Smooth muscle cell (in vitro differentiated cells): ENCODE measurements around the gene LLGL1. TPM values are rescaled to one million over a fixed set of nuclear protein-coding genes. Genes with fewer than 3 reads are reported as not detected.

Source experiments
- DNase-seq: peaks from one replicate; lab custom pipeline; 2025; ENCODE audit not compliant: unreplicated experiment; lab: John Stamatoyannopoulos, UW
- H2AFZ ChIP-seq: fragments of 200-600 bp; sonication (generic); 2 replicates; pipeline ENCODE4 v1.6.0; 2016; ENCODE audit warnings: antibody characterized with exemption, low read depth, mild to moderate bottlenecking
- H3F3A ChIP-seq: fragments of 200-600 bp; sonication (generic); 2 replicates; pipeline ENCODE4 v1.6.0; 2017; ENCODE audit warnings: antibody characterized with exemption, low read depth
- H3K27ac ChIP-seq: fragments of 200-600 bp; sonication (generic); 2 replicates; pipeline ENCODE4 v1.5.1; 2016; ENCODE audit warnings: low read depth, mild to moderate bottlenecking
- H3K27me3 ChIP-seq: fragments of 200-600 bp; sonication (generic); 2 replicates; pipeline ENCODE4 v1.6.1; 2016; ENCODE audit warnings: low read depth, mild to moderate bottlenecking
- H3K36me3 ChIP-seq: fragments of 200-600 bp; sonication (generic); 2 replicates; pipeline ENCODE4 v1.5.1; 2016; ENCODE audit warnings: low read depth
- H3K4me1 ChIP-seq: fragments of 200-600 bp; sonication (generic); 2 replicates; pipeline ENCODE4 v1.5.1; 2016; ENCODE audit warnings: low read depth
- H3K4me2 ChIP-seq: fragments of 200-600 bp; sonication (generic); 2 replicates; pipeline ENCODE4 v1.6.0; 2016; ENCODE audit warnings: mild to moderate bottlenecking
- H3K4me3 ChIP-seq: fragments of 200-600 bp; sonication (generic); 2 replicates; pipeline ENCODE4 v1.5.1; 2016; ENCODE audit warnings: mild to moderate bottlenecking
- H3K79me2 ChIP-seq: fragments of 200-600 bp; sonication (generic); 2 replicates; pipeline ENCODE4 v1.6.0; 2016; ENCODE audit warnings: low read depth, mild to moderate bottlenecking
- H3K9ac ChIP-seq: fragments of 200-600 bp; sonication (generic); 2 replicates; pipeline ENCODE4 v1.6.0; 2016; ENCODE audit warnings: low read depth
- H3K9me3 ChIP-seq: fragments of 200-600 bp; sonication (generic); replicated peaks from 2 replicates; pipeline ENCODE4 v1.5.1; 2016; ENCODE audit warnings: low read depth
- H4K20me1 ChIP-seq: fragments of 200-600 bp; sonication (generic); 2 replicates; pipeline ENCODE4 v1.6.0; 2016; ENCODE audit warnings: low read depth
- WGBS: methylation state at CpG from one replicate; pipeline ENCODE4 v1.1.7; 2016; ENCODE audit warnings: low lambda C conversion rate; 5-methylcytosine and 5-hydroxymethylcytosine counted together
- polyA plus RNA-seq: library from polyadenylated mRNA; unstranded; fragments of >200 nt; fragmentation: Nextera tagmentation; extraction: Ambion mirVana; gene quantifications from 2 replicates; pipeline ENCODE4 v1.2.1, GENCODE V29; 2016
- total RNA-seq: library from RNA; depleted of rRNA; stranded (reverse); fragments of >200 nt; gene quantifications from 2 replicates; pipeline ENCODE4 v1.2.3, GENCODE V29; 2014
- TF ChIP-seq, protein P1 (sequence below): fragments of 200-600 bp; sonication (generic); IDR thresholded peaks from 2 replicates; pipeline ENCODE4 v1.5.1; 2017; ENCODE audit warnings: borderline replicate concordance, mild to moderate bottlenecking, antibody characterized with exemption; ENCODE audit not compliant: insufficient read depth, poor library complexity, severe bottlenecking

The LLGL1 gene
- total RNA-seq, result 37.3 and 37.7 TPM in 2 replicates
- polyA plus RNA-seq, result 6.7 and 8.5 TPM in 2 replicates

GRCh38 chr17:18225121-18225641 is at the start of gene LLGL1:
Gene LLGL1, plus strand, starts transcription at chr17:18225635. Its CDS starts 48 bp downstream, at chr17:18225683.
- Histone ChIP-seq H3K4me3 (peak within 1 kb of the TSS; percentile 76), H3K36me3 (no peaks in the 10 kb centered on the region), H3K79me2 (peaks cover 45% of the 10 kb centered on the region), H3K27me3 (no peaks in the 10 kb centered on the region), H3F3A (no peaks in the 10 kb centered on the region), H3K9ac (peak within 1 kb of the TSS; percentile 85), H3K4me2 (peak within 1 kb of the TSS; percentile 96), H3K4me1 (peaks cover 27% of the 10 kb centered on the region), H3K27ac (peak within 1 kb of the TSS; percentile 84), H2AFZ (peak within 1 kb of the TSS; percentile 80), H3K9me3 (no peaks in the 10 kb centered on the region), H4K20me1 (peaks cover 39% of the 10 kb centered on the region)
- TF ChIP-seq, protein P1, sequence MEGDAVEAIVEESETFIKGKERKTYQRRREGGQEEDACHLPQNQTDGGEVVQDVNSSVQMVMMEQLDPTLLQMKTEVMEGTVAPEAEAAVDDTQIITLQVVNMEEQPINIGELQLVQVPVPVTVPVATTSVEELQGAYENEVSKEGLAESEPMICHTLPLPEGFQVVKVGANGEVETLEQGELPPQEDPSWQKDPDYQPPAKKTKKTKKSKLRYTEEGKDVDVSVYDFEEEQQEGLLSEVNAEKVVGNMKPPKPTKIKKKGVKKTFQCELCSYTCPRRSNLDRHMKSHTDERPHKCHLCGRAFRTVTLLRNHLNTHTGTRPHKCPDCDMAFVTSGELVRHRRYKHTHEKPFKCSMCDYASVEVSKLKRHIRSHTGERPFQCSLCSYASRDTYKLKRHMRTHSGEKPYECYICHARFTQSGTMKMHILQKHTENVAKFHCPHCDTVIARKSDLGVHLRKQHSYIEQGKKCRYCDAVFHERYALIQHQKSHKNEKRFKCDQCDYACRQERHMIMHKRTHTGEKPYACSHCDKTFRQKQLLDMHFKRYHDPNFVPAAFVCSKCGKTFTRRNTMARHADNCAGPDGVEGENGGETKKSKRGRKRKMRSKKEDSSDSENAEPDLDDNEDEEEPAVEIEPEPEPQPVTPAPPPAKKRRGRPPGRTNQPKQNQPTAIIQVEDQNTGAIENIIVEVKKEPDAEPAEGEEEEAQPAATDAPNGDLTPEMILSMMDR, result no peak
- DNase-seq, result peak; percentile 89
- under 1% methylated on average over 18 of the region's 60 CpGs for WGBS

GRCh38 chr17:18176176-18176575 is 49.3 kb upstream of the LLGL1 start:
- TF ChIP-seq, protein P1, result no peak
- Histone ChIP-seq H3K4me2 (no peak overlapping the region), H3K27ac (no peak overlapping the region), H3K9ac (no peak overlapping the region), H3K4me1 (peaks cover 12% of the 10 kb centered on the region), H3F3A (no peaks in the 10 kb centered on the region), H3K79me2 (no peaks in the 10 kb centered on the region), H4K20me1 (no peaks in the 10 kb centered on the region), H3K36me3 (no peaks in the 10 kb centered on the region), H3K4me3 (no peak overlapping the region), H3K9me3 (no peaks in the 10 kb centered on the region), H2AFZ (no peak overlapping the region), H3K27me3 (no peaks in the 10 kb centered on the region)
- WGBS, result 89% methylated on average over 7 of the region's 7 CpGs
- no peak for DNase-seq

- Histone ChIP-seq H4K20me1 (no peaks in the 10 kb centered on the region), H3K27ac (no peak overlapping the region)
Observed at GRCh38 chr17:18177133-18177532, 48.3 kb upstream of the LLGL1 start.

More at GRCh38 chr17:18177133-18177532, 48.3 kb upstream of the LLGL1 start:
- H3K9ac ChIP-seq, result no peak overlapping the region
- no peak overlapping the region for H3K4me3 ChIP-seq
- no peak overlapping the region for H3K4me2 ChIP-seq
- no peaks in the 10 kb centered on the region for H3K79me2 ChIP-seq
- no peaks in the 10 kb centered on the region for H3K27me3 ChIP-seq
- no peak for DNase-seq
- H2AFZ ChIP-seq, result no peak overlapping the region
- H3K36me3 ChIP-seq, result no peaks in the 10 kb centered on the region
- TF ChIP-seq, protein P1, result no peak
- H3F3A ChIP-seq, result no peaks in the 10 kb centered on the region
- peaks cover 17% of the 10 kb centered on the region for H3K4me1 ChIP-seq
- H3K9me3 ChIP-seq, result no peaks in the 10 kb centered on the region
